Subcutaneous preadipocyte (primary cell): ENCODE results near the gene GOLGA6L6. TPM values are rescaled to one million over a fixed set of nuclear protein-coding genes. Genes with fewer than 3 reads are reported as not detected.

Experiments
- small RNA-seq: library from RNA; depleted of rRNA; stranded (forward); fragments of <200 nt; gene quantifications from one replicate; pipeline ENCODE3, GENCODE V24; 2012
- total RNA-seq: library from RNA; depleted of rRNA; stranded (reverse); fragments of >200 nt; gene quantifications from 2 replicates; pipeline ENCODE4 v1.2.3, GENCODE V29; 2012

The GOLGA6L6 gene, protein sequence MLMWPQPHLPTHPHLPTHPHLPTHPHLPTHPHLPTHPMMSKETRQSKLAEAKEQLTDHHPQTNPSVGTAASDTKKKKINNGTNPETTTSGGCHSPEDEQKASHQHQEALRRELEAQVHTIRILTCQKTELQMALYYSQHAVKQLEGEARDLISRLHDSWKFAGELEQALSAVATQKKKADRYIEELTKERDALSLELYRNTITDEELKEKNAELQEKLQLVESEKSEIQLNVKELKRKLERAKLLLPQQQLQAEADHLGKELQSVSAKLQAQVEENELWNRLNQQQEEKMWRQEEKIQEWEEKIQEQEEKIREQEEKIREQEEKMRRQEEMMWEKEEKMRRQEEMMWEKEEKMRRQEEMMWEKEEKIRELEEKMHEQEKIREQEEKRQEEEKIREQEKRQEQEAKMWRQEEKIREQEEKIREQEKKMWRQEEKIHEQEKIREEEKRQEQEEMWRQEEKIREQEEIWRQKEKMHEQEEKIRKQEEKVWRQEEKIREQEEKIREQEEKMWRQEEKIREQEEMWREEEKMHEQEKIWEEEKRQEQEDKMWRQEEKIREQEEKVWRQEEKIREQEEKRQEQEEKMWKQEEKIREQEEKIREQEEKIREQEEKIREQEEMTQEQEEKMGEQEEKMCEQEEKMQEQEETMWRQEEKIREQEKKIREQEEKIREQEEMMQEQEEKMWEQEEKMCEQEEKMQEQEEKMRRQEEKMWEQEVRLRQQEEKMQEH
- not detected in 2 replicates for total RNA-seq

GRCh38 chr15:20541700-20542099 is at the start of gene GOLGA6L6:
Gene GOLGA6L6, minus strand, starts transcription at chr15:20541800. Its CDS starts 91 bp downstream, at chr15:20541709.

Small RNA genes lying within 50 kb of the gene (small RNA-seq; reads per million reads assigned to genes)
- gene RN7SL759P = not detected
